ENCODE data around the gene TMEM244. TPM values are rescaled to one million over a fixed set of nuclear protein-coding genes. Genes with fewer than 3 reads are reported as not detected.

Gene TMEM244
- total and polyA plus RNA-seq, 2 donors (not counting 3 experiments of a cell fraction or from before 2014, with no cell fraction given) = not detected

- no TSS peak for BruUV-seq (replicated peaks)
- dilution Hi-C loops (cut with MboI; ENCODE audit: extremely low pct_ligation_motif_present, low sequenced_read_pairs) = no loop called here
- Histone ChIP-seq H2AFZ (ENCODE audit: low read depth, low read length) (no peak overlapping the region), H3K9me3 (replicated peaks; ENCODE audit: control insufficient read depth, insufficient read depth, low read length) (no peaks in the 10 kb centered on the region), H3K9ac (replicated peaks; ENCODE audit: extremely low read depth, insufficient read depth, low read length) (no peak overlapping the region), H3K9me1 (replicated peaks; ENCODE audit: control insufficient read depth, extremely low read depth, insufficient read depth, low read length) (no peaks in the 10 kb centered on the region), H3K27me3 (ENCODE audit: control insufficient read depth in 2 of 2, insufficient read depth in 2 of 2, low read length in 2 of 2) (peaks cover 5 to 7% of the 10 kb centered on the region in 2 experiments), H3K36me3 (ENCODE audit: control insufficient read depth in 2 of 2, extremely low read depth in 1 of 2, insufficient read depth in 2 of 2, low read length in 2 of 2) (no peaks in the 10 kb centered on the region), H3K4me1 (ENCODE audit: control insufficient read depth, extremely low read depth, insufficient read depth, low read length) (no peaks in the 10 kb centered on the region), H3K27ac (ENCODE audit: insufficient read depth, low read depth, low read length) (no peak overlapping the region), H3K79me2 (ENCODE audit: control insufficient read depth, insufficient read depth, low read length) (no peaks in the 10 kb centered on the region), H4K20me1 (replicated peaks; ENCODE audit: control insufficient read depth, extremely low read depth, insufficient read depth, low read length) (no peaks in the 10 kb centered on the region), H3K4me2 (ENCODE audit: insufficient read depth, low read length) (no peak overlapping the region), H3K4me3 (replicated peaks in 1 of 3; ENCODE audit: insufficient read depth in 1 of 3, low read depth in 1 of 3, low read length in 3 of 3) (no peak overlapping the region)
- CTCF ChIA-PET = interaction anchor here (1.3 kb wide), 1 partner anchor 9 kb away, joined by 3 read pairs; no protein-coding TSS in a partner anchor
- intact Hi-C loops (cut with micrococcal nuclease) = no loop called here
- no peak for TF ChIP-seq POLR2A (IDR thresholded peaks at IDR 0.05; ENCODE audit: low read depth, low read length)
- POLR2A ChIA-PET = no interaction called here
- no peak for FAIRE-seq
- DNase-seq (ENCODE audit: low read depth, low spot score) = no peak
Observed at GRCh38 chr6:129789974-129790373, 71.1 kb downstream of the TMEM244 start.

- no peak for DNase-seq (ENCODE audit: low read depth, low spot score)
- no TSS peak for BruUV-seq (replicated peaks)
- Histone ChIP-seq H2AFZ (ENCODE audit: low read depth, low read length) (no peak overlapping the region), H3K27me3 (ENCODE audit: control insufficient read depth in 2 of 2, insufficient read depth in 2 of 2, low read length in 2 of 2) (peaks cover 0 to 4% of the 10 kb centered on the region in 2 experiments), H3K4me3 (replicated peaks in 1 of 3; ENCODE audit: insufficient read depth in 1 of 3, low read depth in 1 of 3, low read length in 3 of 3) (no peak overlapping the region), H3K9ac (replicated peaks; ENCODE audit: extremely low read depth, insufficient read depth, low read length) (no peak overlapping the region), H3K36me3 (ENCODE audit: control insufficient read depth in 2 of 2, extremely low read depth in 1 of 2, insufficient read depth in 2 of 2, low read length in 2 of 2) (no peaks in the 10 kb centered on the region), H3K9me1 (replicated peaks; ENCODE audit: control insufficient read depth, extremely low read depth, insufficient read depth, low read length) (no peaks in the 10 kb centered on the region), H3K4me2 (ENCODE audit: insufficient read depth, low read length) (no peak overlapping the region), H3K79me2 (ENCODE audit: control insufficient read depth, insufficient read depth, low read length) (no peaks in the 10 kb centered on the region), H3K27ac (ENCODE audit: insufficient read depth, low read depth, low read length) (no peak overlapping the region), H4K20me1 (replicated peaks; ENCODE audit: control insufficient read depth, extremely low read depth, insufficient read depth, low read length) (no peaks in the 10 kb centered on the region), H3K9me3 (replicated peaks; ENCODE audit: control insufficient read depth, insufficient read depth, low read length) (no peaks in the 10 kb centered on the region), H3K4me1 (ENCODE audit: control insufficient read depth, extremely low read depth, insufficient read depth, low read length) (no peaks in the 10 kb centered on the region)
- intact Hi-C loops (cut with micrococcal nuclease) (no loop called here), dilution Hi-C loops (cut with MboI; ENCODE audit: extremely low pct_ligation_motif_present, low sequenced_read_pairs) (no loop called here)
- FAIRE-seq = no peak
- ChIA-PET POLR2A (no interaction called here), CTCF (interaction anchor here (1.4 kb wide), 1 partner anchor 13 kb away, joined by 3 read pairs; no protein-coding TSS in a partner anchor)
- TF ChIP-seq MAX (IDR thresholded peaks at IDR 0.05; ENCODE audit: insufficient read depth, insufficient read length) (no peak), CTCF (IDR thresholded peaks at IDR 0.05; ENCODE audit: extremely low read depth in 1 of 2, insufficient read depth in 1 of 2, low read depth in 1 of 2, low read length in 2 of 2) (no peak), GATA2 (IDR thresholded peaks at IDR 0.05; ENCODE audit: insufficient read depth, insufficient read length, low read depth, low read length) (no peak), EZH2 (IDR thresholded peaks at IDR 0.05; ENCODE audit: borderline replicate concordance, low read depth, low read length, severe bottlenecking) (no peak), POLR2A (IDR thresholded peaks at IDR 0.05; ENCODE audit: low read depth, low read length) (no peak), FOS (IDR thresholded peaks at IDR 0.05; ENCODE audit: borderline replicate concordance, insufficient read depth, low read length) (no peak)
Observed at GRCh38 chr6:129787816-129788215, 73.3 kb downstream of the TMEM244 start.

Measured in endothelial cell of umbilical vein (primary cell).